SK-N-SH (cell line): ENCODE measurements around the gene DIRAS1.

Experiments
- EP300 ChIP-seq, 2 experiments: IDR thresholded peaks; 2 replicates each; pipeline versions ENCODE4 v1.4.0 to v1.6.1; 2012; ENCODE audit warnings: borderline replicate concordance in 1 of 2, low read depth in 1 of 2, low read length in 1 of 2
- TF ChIP-seq, protein P1 (sequence below): IDR thresholded peaks from 2 replicates; pipeline ENCODE4 v1.4.0; 2012; ENCODE audit warnings: low read depth

DNA sequence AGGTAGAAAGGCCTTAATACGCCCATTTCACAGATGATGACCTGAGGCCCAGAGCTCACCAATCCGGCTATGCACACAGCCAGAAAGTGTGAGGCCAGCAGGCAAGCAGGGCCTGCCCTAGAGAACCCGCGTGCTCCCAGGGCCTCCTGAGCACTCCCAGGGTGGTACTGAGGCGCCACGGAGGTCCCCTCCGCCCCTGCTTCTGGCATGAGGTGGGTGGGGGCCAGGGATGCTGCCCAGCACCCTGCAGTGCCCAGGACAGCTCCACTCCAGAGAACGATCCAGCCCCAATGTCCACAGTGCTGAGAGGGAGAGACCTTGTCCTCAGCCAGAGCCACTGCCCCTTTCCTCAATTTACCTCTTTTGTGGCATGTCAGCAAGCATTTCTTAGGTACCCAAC, 48.0 kb upstream of the DIRAS1 start:
- TF ChIP-seq EP300 (IDR thresholded peaks at IDR 0.05; ENCODE audit: borderline replicate concordance in 1 of 2, low read depth in 1 of 2, low read length in 1 of 2) = no peak
- TF ChIP-seq, protein P1, sequence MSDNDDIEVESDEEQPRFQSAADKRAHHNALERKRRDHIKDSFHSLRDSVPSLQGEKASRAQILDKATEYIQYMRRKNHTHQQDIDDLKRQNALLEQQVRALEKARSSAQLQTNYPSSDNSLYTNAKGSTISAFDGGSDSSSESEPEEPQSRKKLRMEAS = no peak
